ENCODE results near the gene TARBP1. TPM values are rescaled to one million over a fixed set of nuclear protein-coding genes. Genes with fewer than 3 reads are reported as not detected.
"Not testable (repeated sequence)": the region's sequence is repeated elsewhere in the genome, so short reads cannot be mapped to it uniquely, and the experiment has no call there.

TARBP1 gene
- total and polyA plus RNA-seq, 12 donors: 9.2 to 79.7 (median 14.4) TPM

GRCh38 chr1:234357831-234358230, 121.1 kb downstream of the TARBP1 start:
- Histone ChIP-seq H3K36me3 (replicated peaks in 1 of 2) (no peaks in the 10 kb centered on the region), H3K27ac (no peak overlapping the region), H3K4me3 (no peak overlapping the region), H3K27me3 (no peaks in the 10 kb centered on the region), H3K4me1 (replicated peaks in 1 of 2) (no peaks in the 10 kb centered on the region), H3K9me3 (replicated peaks in 1 of 3) (no peaks in the 10 kb centered on the region)
- no peak for DNase-seq
- intact Hi-C loops (cut with DNase I): no loop called here
- no peak for TF ChIP-seq POLR2A (IDR thresholded peaks at IDR 0.05)
- TF ChIP-seq, protein P1, sequence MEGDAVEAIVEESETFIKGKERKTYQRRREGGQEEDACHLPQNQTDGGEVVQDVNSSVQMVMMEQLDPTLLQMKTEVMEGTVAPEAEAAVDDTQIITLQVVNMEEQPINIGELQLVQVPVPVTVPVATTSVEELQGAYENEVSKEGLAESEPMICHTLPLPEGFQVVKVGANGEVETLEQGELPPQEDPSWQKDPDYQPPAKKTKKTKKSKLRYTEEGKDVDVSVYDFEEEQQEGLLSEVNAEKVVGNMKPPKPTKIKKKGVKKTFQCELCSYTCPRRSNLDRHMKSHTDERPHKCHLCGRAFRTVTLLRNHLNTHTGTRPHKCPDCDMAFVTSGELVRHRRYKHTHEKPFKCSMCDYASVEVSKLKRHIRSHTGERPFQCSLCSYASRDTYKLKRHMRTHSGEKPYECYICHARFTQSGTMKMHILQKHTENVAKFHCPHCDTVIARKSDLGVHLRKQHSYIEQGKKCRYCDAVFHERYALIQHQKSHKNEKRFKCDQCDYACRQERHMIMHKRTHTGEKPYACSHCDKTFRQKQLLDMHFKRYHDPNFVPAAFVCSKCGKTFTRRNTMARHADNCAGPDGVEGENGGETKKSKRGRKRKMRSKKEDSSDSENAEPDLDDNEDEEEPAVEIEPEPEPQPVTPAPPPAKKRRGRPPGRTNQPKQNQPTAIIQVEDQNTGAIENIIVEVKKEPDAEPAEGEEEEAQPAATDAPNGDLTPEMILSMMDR (IDR thresholded peaks at IDR 0.05): no peak

DNA sequence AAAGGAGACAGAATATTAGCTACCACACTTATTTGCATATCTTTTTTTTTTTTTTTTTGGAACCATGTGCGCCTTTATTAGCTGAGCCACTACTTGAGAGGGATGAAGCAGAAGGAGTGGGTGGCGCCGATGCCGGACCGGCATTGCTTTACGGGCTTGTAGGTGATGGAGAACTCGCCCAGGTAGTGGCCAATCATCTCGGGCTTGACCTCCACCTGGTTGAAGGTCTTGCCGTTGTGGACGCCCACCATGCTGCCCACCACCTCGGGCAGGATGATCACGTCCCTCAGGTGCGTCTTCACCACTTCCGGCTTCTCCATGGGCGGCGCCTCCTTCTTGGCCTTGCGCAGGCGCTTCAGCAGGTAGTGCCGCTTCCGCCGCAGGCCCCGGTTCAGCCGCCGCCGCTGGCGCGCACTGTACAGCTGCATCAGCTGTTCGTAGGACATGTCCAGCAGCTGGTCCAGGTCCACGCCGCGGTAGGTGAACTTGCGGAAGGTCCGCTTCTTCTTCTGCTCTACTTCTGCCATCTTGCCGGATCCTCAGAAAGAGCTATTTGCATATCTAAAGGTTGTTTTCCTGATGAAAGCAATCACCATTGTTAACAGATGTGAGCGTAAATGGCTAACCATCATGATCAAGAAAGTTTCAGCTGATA, 122.2 kb downstream of the TARBP1 start:
- WGBS, 4 donors: 43 to 72% (median 55%) methylated on average over 22 to 35 of the region's 35 CpGs
- peak overlapping the region in 1 of 4 donors; percentile 35 for H3K4me3 ChIP-seq
- peak; percentile 28 to 70 (median 42) for DNase-seq

GRCh38 chr1:234355782-234356510, 123.0 kb downstream of the TARBP1 start:
- 67 to 85% (median 82%) methylated on average over 3 of the region's 3 CpGs for WGBS, 4 donors
- H3K27me3 ChIP-seq: no peaks in the 10 kb centered on the region

More for the DNA sequence above, 122.2 kb downstream of the TARBP1 start:
- H3K9me3 ChIP-seq (replicated peaks in 1 of 3); H3K36me3 ChIP-seq (replicated peaks in 1 of 2); H3K27me3 ChIP-seq; H3K27ac ChIP-seq; intact Hi-C loops (cut with DNase I); H3K4me1 ChIP-seq (replicated peaks in 1 of 2): not testable (repeated sequence)
- peak in 1 of 2 donors; percentile 23 for TF ChIP-seq POLR2A (IDR thresholded peaks at IDR 0.05)

DNA sequence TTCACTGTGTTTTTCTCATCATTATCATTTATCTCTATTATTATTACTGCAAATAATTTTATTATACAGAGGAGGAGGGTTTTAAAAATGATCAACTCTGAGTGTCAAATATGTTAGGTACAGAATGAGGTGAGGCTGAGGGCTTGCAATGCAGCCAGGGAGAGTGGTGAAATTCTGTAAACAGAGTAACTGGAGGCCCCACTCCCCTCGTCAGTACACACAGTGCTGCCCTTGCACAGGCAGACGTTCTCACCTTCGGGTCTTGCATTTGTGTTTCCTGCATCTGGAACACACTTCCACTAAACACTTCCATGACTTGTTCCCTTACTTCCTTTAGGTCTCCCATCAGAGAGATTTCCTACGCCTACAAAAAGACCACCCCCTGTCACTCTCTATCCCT, 130.0 kb downstream of the TARBP1 start:
- intact Hi-C loops (cut with DNase I): no loop called here

More at GRCh38 chr1:234355782-234356510, 123.0 kb downstream of the TARBP1 start:
- Histone ChIP-seq H3K36me3 (replicated peaks in 1 of 2) (no peaks in the 10 kb centered on the region), H3K27ac (no peak overlapping the region), H3K9me3 (replicated peaks in 1 of 3) (no peaks in the 10 kb centered on the region), H3K4me3 (no peak overlapping the region), H3K4me1 (replicated peaks in 1 of 2) (no peaks in the 10 kb centered on the region)
- no peak for TF ChIP-seq POLR2A (IDR thresholded peaks at IDR 0.05)
- TF ChIP-seq, protein P1 (IDR thresholded peaks at IDR 0.05): no peak
- intact Hi-C loops (cut with DNase I): no loop called here
- no peak for DNase-seq

More for the DNA sequence above, 130.0 kb downstream of the TARBP1 start:
- Histone ChIP-seq H3K27ac (no peak overlapping the region), H3K4me3 (no peak overlapping the region), H3K27me3 (peaks cover 4% of the 10 kb centered on the region), H3K36me3 (replicated peaks in 1 of 2) (no peaks in the 10 kb centered on the region), H3K9me3 (replicated peaks in 1 of 3) (no peaks in the 10 kb centered on the region), H3K4me1 (replicated peaks in 1 of 2) (no peaks in the 10 kb centered on the region)
- no peak for DNase-seq
- TF ChIP-seq POLR2A (IDR thresholded peaks at IDR 0.05): no peak
- TF ChIP-seq, protein P1 (IDR thresholded peaks at IDR 0.05): no peak
- WGBS, 4 donors: 56 to 60% (median 59%) methylated on average over 4 of the region's 4 CpGs

Measured in adrenal gland (tissue), 12 donors.